Hematopoietic multipotent progenitor cell treated with erythropoietin and hydrocortisone succinate and interleukin-3 and kit ligand, for 4 days (in vitro differentiated cells): ENCODE measurements around the gene ERBB4.
A peak's percentile ranks its signal among the peaks of the same experiment; 100 is the strongest.

Experiments used
- DNase-seq: peaks from one replicate; pipeline ENCODE4 v3.0.0-alpha.2; 2015

The ERBB4 gene

DNA sequence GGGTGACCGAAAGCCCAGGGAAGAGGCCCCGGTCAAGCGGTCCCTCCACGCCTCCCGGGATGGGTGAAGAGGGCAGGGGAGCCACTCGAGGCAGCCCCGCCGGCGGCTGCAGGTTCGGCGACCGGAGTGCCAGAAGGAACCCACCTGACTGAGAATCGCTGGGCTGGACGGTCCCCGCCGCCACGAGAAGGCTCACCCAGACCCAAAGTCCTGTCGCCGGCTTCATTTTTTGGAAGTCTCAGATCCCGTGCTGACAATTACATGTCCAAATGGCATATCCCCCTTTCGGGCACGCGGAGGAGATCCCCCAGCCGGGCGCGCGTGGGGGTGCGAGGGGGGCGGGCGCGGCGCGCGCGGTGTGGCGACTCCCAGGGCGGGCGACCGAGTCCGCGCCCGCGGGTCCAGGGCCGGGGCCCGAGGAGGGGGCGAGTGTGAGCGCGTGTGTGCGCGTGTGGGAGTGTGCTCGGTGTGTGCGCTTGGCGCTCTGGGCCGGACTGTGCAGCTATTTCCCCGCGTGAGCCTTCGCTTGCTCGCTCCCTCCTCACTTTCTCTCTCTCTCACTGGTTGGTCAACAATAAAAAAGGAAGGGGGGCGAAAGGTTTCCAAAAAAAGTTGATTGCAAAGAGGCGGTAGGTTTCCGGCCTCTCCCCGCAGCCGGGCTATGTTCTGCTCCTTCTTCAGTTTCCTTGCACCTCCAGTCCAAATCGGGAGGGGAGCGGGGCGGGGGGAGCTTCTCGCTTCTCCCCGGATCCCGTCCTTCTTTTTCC, at the start of gene ERBB4:
Gene ERBB4, minus strand, starts transcription at position 498 of the 767 bp plus-strand sequence. Its CDS starts 272 bp downstream, at position 226.
- DNase-seq: peak; percentile 24

DNA sequence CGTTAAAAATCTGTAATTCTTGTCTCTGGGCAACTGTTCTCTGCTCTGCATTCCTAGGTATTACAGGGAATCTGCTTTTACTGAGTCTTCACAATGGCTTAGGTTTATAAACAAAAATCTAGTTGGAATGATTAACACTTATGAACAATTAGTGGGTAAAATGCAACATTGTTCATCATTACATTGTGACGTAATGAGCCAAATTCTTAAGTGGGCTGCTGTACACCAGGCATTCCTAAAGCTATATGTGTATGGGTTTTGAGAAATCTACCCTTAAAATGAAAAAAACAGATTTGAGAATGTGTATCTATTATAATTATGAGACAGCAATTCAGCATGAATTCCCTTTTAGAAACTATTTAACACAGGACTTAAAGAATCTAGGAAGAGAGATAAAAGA, 41.5 kb upstream of the ERBB4 start:
- DNase-seq: no peak

DNA sequence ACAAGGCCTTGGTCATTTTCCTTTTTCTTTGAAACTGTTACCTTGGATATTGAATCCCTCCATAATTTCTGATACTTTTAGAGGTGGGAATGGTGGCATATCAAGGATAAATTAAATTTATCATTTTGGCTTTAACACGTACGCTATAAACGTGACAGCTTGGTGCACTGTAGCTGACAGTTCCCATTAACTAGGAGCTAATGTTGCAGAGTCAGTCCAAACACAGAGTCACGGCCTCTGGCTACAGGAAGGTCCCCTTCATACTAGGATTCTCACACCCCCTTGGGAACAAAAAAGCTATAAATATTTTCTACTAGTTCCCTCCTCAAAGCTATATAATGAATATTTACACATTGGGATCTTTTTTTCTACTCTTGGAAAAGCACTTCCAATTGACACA, 17.7 kb upstream of the ERBB4 start:
- no peak for DNase-seq

DNA sequence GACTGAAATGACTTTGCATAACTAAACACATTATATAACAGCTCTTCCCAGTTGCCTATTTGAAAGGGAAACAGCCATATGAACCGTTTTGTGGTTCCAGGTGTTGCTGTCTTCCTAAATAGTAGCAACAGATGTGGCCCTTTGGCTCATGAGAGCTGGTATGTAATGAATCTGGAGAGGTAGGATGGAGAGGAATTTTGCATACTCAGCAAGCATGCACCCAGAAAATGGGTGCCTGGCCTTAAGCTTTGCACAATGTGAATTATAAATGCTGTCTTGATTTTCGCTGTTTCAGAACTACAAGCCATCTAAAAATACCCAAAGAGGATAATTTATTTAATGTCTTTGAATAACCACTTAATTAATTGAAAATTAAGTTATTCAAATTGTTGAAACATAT, 15.6 kb upstream of the ERBB4 start:
- DNase-seq: no peak

DNA sequence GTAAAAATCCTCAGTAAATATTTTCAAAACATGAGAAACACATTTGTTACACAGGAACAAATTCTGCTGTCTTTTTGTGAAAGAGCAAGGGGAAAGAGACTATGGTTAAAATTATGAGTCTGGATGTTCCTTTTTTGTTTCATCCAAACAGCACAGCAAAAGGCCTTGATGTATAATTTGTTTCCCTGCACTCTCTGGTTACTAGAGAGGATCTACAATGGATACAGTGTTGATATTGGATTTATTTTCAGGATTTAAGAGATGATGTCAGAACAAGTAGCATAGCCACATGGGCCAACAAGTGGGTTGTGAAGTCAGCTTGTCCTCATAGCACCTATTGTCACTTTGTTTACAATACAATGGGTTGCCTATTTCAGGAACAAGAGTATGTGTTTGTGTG, 11.3 kb upstream of the ERBB4 start:
- no peak for DNase-seq

DNA sequence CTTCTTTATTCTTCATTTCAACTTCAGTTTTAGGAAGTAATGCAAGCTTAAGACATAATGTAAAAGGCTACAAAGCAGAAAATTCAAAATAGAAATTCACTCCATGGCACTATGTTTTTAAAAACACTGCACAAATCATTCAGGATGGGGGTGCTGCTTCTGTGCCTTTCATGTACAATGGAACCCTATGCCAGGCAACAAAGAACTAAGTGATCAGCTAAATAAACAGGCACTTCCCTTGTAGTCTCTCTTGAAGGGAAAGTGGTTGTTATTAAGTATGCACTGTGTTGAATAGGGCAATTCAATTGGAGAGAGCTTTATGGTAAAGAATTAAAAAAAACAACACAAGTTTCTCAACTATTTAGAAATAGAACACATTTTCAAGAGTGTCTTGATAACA, 10.9 kb upstream of the ERBB4 start:
- DNase-seq: no peak

DNA sequence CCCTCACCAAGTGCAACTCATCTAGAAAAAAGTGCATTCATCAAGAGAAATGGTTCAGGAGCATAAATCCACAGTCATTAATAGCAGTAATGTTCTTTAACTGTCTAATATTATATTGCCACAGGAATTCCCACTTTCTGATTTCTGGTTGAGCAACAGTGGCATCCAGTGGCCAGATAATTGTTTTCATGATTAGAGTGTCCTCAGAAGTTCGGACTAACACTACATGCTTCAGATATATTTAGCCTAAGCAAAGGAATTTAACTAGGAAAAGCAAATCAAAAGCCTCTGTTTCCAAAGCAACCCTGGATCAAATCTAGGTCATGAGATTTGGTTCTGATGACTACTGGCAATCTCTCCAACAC, 9.8 kb upstream of the ERBB4 start:
- peak; percentile 46 for DNase-seq

DNA sequence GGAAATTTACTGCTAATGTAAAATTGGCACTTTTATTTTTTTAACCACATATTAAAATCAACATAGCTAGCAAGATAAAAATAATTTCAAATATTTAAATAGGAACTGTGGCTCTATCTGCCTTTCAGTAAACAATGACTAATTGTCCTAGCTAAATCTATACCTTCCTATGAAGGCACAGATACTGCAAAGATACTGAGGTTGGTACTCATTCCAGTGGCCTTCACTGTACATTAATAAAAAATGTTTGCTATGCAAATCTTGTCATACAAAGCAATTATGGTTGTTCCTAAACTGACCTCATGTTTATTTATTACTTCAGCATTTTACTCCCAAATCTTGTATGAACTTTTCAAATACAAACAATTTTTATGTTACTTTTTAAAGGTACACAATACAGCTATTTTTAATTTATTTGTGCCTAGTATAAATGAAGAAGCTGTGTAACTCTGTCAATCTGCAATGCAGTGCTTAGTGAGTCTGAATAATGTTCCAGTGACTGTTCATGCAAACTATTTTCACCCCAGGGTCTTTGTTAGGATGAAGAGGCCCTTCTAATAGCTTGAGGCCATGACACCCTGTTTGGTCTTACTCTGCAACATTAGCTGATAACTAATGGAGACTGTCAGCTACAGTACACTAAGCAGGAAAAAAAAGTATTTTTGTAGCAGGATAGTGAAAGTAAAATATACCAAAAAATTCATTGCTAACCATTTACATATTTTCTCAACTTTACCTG, 9.3 kb upstream of the ERBB4 start:
- DNase-seq: no peak

DNA sequence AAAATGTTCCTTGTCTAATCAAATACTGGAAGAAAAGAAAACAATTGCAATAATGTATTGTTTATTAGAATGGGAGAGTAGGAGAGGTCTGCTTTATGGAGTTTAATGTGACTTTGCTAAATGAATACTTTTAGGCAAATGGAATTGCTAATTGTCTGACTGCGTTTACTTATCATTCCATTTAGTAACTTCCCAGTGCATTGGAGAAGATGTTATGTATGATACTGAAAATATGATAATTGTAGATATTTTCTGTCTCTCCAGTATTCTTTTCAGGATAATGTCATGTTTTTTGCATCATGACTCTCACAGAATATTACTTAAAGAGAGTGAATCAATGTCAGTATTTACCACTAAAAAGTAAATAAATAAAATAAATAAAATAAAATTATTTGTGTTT, 8.1 kb upstream of the ERBB4 start:
- DNase-seq: no peak

DNA sequence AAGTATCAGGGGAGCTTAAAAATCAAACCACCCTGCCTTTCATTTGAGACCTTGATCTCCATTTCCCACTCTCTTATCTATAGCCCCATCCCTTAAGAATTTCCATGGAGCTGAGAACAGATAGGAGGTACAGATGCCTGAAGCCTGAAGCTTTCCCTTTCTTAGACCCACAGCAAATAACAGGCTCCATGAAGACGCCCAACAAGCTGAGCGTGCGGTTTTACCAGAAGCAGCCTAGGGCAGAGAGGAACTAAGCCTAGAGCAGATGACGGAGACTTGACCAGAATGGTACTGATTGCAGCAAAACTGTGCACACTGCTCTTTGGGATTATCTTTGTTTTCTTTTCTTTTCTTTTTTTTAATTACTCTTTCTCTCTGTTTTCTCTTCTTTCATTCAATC, 1.7 kb upstream of the ERBB4 start:
- peak; percentile 10 for DNase-seq

DNA sequence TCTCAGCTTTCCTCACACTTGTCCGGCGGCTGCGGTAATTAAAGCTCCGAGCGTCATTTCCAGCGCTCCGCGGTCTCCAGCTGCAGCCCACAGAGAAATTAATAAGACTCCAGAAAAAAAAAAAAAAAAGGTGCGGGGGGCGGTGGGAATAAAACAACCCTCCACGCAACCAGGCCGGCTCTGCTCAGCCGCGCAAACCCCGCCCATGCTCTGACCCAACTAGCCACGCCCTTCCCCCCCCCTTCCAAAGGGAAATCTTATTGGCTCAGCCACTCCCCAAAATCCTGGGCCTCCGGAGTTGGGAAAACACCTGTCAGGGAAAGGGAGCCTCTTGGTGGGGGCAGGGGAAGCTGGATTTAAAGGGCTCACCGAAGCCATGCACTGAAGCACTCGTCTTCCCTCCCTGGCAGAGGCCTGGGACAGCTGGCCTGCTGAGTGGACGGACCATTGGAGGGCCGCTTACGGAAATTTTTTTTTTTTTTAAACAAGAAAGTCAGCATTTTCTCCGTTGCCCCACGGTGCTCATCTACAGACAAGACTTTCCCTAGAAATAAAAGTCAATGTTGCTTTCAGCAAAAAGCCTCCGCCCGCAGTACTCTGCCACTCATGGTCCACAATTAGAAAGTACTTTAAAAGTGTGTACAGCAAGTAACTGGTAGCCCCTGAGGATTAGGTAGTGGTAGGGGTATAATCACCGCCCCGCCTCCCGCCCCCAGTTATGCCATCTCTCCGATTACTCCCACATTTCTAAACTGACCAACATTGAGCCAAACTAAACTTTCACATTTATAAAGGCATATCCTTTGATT, 674 bp upstream of the ERBB4 start:
- DNase-seq: peak; percentile 17

DNA sequence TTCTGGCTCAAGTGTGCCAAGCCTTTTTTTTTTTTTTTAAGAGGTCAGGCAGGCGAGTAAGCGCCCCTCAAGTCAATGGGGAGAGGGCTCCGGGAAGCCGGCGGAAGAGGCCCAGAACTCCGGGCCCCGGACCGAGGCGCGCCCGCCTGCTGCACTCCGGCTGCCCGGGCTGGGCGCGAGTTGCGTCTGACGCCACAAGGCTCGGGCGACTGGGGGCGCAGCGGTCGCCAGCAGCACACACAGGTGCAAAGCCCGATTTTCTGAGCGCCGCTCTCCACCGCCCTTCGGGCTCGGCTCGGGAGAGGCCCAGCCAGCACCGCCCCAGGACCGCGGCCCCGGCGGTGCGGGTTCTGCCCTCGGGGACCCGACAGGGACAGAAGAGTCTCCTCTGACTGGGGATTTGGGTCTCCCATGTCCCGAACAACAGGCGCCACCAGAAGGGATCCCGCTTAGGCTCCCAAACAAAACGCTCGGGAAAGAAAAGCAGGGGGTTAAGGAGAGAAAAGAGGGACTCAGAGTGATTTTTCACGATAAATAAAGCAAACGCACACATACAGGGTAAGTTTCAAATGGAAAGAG, 787 bp downstream of the ERBB4 start:
- DNase-seq: peak; percentile 33

DNA sequence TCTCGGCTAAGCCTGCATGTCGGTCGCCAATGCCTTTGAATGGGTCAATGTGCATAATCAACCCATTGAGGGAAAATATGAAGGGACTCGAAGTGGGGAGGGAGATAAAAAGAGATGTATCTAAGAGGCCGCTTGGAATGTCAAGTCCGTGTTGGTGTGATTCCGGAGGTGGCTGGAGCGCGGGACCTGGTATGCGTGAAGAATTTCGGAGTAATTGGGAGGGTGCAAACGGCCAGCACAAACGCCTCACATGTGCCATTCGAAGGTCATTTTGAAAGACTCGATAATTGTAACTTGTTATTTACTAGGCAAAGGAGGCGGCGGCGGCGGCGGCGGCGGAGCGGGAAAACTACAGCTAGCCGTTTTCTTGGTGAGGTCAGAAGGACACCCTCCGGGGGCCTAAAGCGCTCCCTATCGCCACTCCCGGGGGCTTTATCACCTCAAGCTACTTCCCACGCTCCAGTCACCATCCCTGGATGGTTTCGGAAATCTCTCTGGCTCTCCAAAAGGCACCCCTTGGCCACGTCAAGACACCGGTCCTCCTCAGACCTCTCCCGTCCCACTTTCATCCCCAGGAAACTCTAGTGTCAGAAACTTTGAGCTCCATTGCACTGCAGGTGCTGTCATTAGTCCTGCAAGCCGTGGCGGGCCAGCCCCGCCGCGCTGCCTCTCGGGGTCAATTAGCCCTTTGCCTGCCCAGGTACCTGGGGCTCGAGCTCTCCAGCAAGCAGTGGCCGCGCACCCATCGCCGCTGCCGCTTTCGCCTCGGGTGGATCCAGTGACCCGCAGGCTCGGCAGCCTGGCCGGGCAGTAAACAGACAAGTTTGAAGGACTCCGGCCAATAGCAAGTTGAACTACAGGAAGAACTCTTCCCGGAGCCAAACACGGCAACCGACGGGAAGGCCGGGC, 1.5 kb downstream of the ERBB4 start:
- DNase-seq: peak; percentile 11

DNA sequence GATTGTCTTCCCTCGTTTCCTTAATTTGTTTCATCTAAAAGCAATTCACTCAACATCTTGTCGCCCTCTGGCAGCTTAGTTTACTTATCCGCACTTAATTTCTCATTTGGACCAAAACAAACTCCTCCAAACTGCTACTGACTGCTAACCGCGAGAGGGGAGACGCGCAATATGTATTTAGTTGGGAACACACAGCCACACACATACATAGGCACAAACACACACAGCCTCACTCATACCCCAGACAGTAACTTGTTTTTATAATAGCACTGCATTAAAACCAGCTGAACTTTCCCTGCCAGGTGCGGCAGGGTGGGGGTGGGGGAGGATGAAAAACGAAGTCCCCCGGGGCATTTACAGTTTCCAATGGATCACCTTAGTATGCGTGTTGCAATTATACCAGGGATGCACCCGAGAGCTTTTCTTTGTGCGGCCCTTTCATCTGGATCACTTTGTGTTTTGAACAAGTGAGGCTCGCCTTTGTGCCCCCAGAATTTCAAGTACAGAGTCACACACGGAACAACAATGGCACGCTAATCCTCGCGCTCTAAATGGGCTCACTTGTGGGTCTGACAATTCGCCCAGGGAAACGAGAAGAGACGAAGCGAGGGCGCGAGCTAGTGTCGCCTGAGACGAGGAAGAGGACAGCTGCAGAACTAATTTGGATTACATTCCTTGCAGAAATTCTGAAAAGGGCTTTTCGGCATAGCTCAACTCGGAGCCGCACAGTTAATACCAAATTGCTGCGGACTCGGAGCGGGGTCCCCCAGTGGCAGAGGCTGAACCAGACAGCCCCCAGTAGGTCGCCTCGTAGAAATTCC, 2.4 kb downstream of the ERBB4 start:
- DNase-seq: peak; percentile 11

DNA sequence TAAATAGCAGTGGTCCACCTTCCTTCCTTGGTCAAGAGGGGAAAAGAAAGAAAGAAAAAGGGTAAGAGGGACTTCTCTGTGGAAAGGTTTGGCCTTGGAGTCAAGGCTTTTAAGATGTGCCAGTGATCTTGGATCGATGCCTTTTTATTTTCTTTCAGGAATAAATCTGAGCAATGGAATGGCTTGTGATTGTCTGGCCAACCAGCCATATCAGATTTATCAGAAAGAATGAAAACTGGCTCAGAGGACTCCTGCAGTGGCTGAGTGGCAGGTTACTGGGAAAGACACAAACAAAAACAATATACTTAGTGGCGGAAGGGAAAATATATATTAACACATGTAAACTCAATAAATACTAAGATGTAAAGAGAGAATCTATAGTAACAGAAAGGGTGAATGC, 4.3 kb downstream of the ERBB4 start:
- no peak for DNase-seq

DNA sequence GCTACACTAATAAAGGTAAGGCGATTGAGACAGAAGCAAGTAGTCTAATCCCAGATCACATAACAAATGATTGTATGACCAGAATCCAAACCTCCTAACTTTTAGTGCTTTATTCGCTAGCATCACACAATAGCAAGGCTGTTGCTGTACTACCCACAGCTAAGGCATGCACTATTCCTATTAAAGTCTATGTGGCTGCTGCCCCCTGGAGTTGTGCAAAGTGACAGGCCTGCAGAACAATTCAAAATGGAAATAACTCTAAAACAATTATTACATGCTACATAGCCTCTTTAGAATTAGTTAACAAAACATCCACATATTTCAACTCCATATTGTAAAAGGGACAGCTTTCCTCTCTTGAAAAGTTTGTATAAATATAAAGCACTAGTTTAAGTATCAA, 6.0 kb downstream of the ERBB4 start:
- no peak for DNase-seq

DNA sequence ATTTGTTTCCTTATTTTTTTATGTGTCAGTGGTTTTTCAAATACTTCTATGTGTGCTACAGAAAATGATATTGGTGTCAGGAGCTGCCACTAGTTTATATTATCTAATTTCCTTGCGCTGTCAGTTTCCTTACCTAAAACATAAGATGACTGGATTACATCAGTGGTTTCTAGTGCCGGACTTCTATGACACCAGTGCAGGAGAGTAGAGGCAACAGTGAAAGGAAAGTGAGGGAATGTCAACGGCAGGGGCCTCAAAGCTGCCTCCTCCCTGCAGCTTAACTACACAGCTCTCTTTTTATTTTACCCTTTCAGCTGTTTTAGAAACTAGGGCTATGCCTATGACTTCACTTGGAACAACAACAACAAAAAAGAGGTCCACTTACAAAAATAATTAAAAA, 6.5 kb downstream of the ERBB4 start:
- DNase-seq: no peak

DNA sequence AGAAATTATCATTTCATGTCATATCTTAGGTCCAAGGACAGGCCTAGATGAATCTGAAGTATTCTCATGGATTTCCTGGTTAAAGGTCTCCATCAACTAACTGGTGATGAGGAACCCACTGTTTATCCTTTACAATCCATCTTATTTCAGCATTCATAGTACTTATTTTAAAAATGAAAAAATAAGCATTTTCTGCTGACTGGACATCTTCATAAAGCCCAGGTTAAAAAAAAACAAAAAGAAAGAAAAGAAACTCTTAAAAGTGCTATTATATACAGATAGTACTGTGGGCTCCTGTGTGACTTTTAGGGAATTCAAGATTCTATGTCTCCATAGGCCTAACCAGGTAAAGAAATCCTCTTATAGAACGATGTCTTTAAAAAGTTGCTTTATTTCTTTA, 7.1 kb downstream of the ERBB4 start:
- no peak for DNase-seq

DNA sequence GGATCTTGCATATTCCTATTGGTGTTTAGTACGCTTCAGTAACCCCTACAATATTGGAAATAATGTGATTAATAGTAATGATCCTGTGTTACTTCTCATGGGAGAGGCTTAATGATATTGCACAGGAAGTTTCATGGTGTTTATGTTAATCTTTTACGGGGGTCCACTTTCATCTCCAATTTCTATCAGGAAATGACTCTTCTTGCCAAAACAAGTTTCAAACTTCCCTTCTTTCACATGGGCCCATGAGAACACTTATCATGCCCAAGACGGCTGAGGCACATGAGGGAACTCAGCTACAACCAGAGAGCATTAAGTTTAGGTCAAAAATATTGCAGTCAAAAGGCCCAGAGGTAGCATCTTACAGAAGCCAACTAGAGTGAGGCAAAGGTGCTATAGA, 7.6 kb downstream of the ERBB4 start:
- DNase-seq: no peak

DNA sequence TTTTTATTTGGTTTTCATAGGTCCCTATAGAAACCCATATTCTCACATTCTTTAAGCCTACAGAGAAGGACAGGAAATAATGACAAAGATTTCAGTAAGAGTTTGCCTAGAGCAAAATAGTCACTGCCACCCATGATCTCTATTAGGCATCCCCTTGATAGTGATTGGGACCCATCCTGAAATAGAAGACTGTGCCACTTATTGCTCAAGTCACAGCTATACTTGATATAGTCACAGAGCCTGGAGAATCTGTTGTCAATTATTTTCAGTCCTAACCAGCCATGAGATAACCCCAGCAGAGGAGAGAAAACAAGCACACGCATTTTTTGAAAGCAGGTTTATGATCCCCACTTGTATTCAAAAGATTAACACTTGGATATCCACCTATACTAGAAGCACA, 8.2 kb downstream of the ERBB4 start:
- no peak for DNase-seq

DNA sequence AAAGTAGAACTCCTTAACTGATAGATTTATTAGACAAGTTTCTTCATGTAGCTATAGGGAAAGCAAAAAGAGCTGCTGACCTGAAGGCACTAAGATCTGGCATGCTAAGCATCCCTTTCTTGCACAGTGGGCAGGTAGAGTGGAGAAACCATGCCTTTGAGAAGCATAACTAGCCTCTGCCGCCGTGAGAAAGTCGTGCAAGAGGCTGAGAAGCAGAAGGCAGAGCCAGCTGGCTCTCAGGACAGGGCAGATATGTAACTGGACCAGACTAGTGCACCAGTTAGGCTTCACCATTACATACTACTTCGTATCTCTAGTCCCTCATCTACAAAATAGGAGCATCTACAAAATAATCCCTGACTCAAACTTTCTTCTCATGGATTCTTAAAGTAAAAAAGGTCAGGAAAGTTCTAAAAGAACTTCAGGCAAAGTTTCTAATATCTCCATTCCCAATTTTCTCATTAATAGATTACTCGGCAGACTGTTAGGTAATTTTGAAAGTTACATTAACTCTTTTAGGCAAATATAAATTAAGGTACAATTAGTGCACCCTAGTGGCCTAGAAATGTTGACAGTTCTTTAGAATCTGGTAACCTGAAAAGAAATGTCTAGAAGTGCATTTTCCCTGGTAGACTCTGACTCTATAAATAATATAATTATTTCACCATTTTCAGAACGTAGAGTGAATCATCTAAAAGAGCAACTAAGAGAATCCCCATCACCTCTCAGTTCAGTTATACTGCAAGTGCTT, 10.3 kb downstream of the ERBB4 start:
- DNase-seq: no peak
